Kidney tubule cell (primary cell): ENCODE data around the gene AJAP1.

Experiments
- DNase-seq: peaks from one replicate; pipeline ENCODE4 v3.0.0-alpha.2; 2018; ENCODE audit warnings: low spot score

AJAP1 gene

DNA sequence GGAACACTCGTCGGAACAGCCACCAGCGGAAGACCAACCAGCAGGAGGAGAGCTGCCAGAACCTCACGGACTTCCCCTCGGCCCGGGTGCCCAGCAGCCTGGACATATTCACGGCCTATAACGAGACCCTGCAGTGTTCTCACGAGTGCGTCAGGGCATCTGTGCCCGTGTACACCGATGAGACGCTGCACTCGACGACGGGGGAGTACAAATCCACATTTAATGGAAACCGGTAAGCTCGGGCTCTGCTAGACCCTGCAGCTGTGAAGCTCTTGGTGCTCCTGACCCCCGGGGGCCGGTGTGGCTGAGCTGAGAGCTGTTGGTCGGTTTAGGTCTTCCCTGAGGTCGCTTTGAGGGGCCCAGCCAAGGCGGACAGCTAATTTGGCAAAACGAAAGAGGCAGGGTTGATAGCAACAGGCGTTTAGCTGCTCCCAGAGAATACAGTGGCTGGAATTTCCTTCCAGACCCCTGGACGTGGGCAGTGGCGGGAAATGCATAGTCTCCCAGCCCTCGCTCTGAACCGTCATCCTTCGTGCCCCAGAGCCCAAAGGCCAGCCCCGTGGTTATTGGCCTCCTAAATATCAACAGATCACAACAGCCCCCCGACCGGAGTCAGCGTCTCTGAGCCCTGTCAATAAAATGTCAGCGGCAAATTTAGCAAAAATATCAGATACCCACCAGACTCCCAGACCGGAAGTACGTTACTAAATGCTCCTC, 118.0 kb downstream of the AJAP1 start:
- no peak for DNase-seq

DNA sequence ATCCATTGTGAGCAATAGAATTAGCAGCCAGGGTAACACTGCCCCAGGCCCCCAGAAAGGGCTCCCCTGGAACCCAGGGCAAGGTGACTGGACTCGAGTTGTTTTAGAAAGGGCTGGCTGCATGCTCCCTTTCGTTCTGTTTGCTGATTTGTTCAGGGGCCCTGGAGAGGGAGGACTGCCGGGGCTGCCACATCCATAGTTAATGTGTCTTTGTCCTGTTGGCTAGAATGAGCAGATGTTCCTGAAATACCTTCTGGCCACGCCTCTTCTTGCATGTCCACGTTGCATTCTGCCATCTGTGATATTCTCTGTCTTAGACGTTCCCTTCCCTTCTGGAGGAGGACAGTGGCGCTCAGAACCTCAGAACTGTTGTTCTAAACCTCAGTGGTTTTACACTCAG, 118.8 kb downstream of the AJAP1 start:
- DNase-seq = no peak

GRCh38 chr1:4775506-4775905, 121.1 kb downstream of the AJAP1 start:
- DNase-seq = no peak

DNA sequence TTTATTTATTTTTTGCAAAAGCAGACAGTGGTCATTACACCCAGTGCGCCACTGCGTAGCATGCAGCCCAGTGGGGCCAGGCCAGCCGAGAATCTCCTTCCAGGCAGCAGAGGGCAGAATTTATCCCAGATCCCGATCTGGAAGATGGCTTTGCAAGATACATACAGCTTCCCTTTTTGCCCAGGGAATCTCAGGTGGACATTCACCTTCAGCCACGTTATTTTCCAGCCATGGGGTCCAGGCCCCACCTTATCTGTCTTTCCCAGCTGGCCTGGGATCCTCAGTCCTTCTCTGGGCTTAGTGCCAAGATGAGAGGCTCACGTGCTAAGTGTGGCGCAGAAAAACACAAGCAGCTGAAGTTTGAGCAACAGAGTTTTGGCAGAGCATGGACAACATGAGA, 123.6 kb downstream of the AJAP1 start:
- peak; percentile 7 for DNase-seq

DNA sequence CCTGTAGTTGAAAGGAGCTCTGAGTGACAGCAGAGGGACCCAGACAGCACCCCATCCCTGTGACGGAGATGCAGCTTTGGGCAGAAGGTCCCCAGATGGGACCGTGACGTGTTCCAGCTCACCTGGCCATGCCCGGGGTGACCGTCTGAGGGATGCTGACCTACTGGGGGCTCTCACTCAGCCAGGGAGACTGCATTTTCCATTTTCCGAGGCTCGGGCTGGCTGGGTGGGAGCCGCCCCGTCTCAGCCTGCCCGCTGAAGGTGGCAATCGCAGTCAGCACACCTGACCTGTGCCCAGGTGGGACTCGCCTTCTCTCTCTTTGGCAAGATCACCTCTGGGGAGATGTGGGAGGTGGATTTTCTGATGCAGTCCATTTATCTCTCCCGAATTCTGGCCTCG, 127.2 kb downstream of the AJAP1 start:
- DNase-seq = no peak

- no peak for DNase-seq
Measured at GRCh38 chr1:4784761-4785160, 130.4 kb downstream of the AJAP1 start.

GRCh38 chr1:4786055-4786454, 131.6 kb downstream of the AJAP1 start:
- DNase-seq = no peak

DNA sequence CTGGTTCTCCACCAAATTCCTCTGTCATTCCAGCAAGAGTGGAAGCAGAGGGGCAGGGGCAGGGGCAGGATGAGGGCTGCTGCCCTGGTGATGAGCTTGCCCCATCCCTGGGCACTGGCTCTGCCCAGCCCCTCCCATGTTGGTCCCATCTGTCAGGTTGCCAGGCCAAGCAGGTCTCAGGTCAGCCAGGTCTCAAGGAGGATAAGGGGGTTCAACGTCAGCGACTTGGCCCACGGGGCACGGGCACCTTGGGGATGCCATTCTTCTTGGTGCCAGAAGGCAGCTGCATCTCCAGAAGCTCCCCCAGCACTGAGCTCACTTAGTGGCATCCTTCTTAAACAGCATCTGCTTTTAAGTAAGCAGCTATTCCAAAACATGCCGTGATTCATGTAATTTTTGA, 133.1 kb downstream of the AJAP1 start:
- DNase-seq = no peak

- no peak for DNase-seq
Measured at GRCh38 chr1:4792565-4792964, 138.2 kb downstream of the AJAP1 start.

- peak; percentile 6 for DNase-seq
Measured at GRCh38 chr1:4794020-4794780, 139.8 kb downstream of the AJAP1 start.

DNA sequence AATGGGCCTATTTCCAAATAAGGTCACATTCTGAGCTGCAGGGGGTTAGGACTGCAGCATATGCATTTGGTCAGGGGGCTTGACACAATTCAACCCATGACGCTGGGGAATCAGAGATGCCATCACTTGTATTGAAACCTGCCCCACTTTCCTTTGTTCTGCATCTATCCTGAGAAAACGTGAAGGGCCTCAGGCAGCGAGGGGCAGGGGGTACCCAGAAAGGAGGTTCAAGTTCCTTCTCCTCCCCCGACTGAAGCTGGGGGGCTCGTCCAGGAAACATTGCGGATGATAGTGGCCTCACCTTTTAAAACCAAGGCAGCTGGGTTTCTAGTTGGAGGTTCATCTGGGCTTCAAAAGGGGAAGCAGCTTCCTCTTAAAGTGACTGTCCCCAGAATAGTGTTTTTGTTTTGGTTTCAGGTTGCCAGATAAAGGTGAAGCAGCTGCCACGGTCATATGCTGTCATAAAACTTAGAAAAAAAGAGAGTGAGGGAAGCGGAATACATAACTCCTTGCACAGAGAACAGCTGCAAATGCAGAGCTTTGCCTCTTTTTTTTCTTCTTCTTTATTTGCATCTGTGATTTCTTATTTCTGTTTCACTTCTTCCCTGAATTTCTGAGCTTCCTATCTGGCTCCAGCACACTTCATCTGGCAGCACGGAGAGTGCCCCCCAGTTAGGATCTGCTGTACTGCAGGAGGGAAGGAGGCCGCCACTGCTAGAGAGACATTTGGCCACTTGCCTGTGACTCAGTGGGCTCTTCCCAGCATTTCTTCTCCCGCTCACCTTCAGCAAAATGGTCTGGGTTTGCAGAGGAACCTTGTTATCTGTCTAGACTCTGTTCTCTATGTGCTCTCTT, 142.0 kb downstream of the AJAP1 start:
- no peak for DNase-seq

- no peak for DNase-seq
Measured at GRCh38 chr1:4797016-4797410, 142.6 kb downstream of the AJAP1 start.

GRCh38 chr1:4797429-4797828, 143.0 kb downstream of the AJAP1 start:
- DNase-seq = no peak

DNA sequence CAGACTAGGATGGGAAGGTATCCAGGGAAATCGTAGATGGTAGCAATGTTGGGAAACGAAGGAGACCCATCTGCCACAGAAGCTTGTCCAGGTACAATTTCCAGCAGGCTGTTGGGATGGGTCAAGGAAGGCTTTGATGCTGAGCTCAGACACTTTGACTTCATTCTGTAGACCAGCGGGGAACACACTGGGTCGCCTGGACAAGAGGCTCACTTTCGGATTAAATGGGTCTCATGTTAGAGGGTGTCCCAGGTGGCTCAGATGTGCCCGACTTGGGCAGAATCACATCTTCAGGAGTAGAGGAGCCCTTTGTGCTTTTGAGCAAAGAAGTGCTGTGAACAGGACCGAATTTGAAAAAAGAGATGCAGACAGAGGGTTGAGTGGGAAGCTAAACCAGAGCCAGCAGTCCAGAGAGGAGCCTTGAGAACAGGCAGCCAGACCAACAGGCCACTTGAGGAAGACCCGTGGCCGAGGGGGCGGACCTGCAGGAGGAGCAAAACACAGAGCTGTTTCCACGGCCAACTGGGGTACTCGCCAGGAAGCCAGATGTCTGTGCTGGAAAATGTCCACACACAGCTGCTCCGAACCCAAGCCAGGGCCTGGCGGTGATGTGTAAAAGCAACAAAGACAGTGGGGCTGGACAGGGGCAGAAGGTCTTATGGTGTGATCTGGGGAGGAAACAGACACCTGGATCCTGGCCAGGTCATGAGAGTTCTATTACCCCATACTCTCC, 146.9 kb downstream of the AJAP1 start:
- DNase-seq = no peak

GRCh38 chr1:4802024-4802423, 147.6 kb downstream of the AJAP1 start:
- no peak for DNase-seq

DNA sequence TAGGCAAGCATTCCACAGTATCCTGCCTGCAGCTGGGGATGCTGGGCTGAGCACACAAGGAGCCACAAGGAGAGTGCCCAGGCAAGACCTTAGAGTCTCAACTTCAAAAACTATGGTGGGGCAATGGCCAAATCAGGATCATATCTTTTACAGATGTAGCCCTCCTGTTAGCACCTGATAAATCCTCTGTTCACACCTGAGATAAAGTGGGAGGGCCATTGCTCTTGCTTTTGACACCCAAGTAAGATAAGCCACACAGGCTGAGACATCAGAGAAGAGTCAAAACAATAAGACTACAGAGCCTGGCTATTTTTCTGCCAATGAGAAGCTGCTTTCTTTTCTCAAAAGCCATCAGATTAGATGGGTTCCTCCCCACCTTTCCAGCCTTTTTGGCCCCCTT, 148.9 kb downstream of the AJAP1 start:
- DNase-seq = no peak

DNA sequence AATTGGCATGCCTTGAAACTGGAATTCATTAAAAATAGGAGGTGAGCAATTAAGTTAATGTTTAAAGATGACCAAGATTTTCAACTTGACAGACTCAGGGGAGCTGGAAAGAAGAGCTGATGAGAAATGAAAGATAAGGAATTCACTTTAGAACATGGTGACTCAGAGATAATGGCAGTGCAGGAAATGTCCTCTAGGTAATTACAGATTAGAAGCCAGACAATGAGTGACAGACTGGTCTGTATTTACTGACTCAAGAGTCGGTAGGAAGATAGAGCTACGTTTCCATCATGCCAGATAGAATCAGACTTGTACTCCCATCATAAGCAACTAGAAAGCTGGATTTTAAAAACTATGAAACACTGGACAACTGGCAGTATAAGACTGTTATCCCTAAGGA, 151.6 kb downstream of the AJAP1 start:
- DNase-seq = peak; percentile 58

DNA sequence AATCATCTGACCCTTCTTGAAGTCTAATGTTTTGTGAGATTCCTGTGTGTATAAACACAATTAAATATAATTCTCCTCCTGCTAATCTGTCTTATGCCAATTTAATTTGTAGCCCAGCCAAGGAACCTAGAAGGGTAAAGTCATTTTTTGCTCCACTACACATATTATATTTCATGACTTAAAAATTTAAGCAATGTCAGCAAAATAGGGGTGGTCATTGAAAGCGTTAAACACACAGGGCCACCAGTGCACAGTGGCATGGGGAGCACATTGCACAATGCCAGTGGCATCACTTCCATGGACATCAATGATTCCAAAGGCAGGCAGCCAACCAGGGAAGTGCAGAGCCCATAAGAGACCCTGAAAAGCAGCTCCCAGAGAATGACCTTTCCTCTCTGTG, 166.1 kb downstream of the AJAP1 start:
- DNase-seq = no peak

DNA sequence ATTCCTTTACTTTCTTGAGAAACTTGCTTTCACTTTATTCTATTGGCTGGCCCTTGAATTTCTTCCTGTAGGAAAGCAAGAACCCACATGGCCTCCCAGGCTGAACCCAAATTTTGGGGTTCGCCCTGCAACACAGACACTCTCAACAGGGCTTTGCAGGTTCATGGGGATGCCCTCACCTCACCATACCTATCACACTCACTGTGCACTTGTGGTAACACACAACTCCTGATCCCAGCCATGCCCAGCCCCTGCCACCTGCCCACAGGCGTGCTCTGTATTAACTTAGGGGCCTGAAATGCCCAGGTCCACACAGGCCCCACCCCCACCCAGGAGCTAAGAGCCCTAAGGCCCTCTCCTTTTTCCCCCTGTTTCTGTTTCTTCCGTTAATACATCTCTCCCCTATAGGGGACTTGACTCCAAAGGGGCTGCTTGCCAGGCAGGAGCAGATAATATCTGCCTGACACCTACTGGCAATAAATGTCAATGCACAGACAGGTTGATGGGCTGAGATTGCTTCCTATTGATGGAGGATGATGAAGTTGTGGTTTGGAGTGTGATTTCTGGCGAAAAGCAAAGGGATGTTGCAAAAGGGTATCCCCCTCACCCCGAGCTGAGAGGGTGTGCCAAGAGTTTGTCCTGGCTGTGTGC, 171.5 kb downstream of the AJAP1 start:
- DNase-seq = peak; percentile 44

DNA sequence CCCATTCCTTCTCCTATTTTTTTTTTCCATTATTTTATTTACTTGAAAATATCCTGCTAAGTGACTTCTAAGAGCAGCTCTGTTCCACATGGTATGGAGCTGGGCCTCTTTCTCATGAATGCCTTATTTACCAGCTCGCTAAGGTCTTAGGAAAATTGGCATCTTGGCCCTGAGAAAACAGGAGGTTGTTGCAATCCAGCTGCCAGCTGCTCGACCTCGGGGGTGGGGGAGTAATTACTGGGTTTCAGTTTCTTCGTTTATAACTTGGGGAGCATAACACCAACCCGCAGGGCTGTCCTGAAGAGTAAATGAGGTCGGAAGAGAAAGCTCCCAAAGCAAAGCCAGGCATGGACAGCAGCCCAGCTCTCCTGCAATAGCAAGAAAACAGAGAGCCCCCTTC, 176.3 kb downstream of the AJAP1 start:
- DNase-seq = no peak

DNA sequence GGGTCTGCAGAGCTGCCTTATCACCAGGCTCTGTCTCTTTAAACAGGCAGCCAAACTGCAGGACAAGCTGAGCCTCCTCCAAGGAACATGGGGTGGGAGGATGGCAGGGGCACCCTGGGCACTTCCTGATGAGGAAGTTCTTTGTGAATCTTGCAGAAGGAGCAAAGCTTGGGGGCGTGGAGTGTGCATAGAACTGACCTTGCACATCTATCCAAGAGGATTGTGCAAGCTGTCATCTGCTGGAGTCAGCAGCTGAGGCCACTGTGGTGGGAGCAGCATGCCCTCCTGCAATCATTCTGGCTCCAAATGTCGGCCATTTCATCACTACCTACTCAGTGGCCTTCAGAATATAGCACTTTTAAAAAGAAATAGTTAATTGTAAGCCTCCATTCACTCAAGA, 182.2 kb downstream of the AJAP1 start:
- no peak for DNase-seq
